SHP77 (cell line): Measurements from ENCODE around the gene DNM3.

Experiments
- DNase-seq, 2 experiments: peaks; one replicate each; lab custom pipeline; 2025; lab: John Stamatoyannopoulos, UW

DNM3 gene

GRCh38 chr1:171869097-171869496, 27.8 kb downstream of the DNM3 start:
- DNase-seq = no peak

- no peak for DNase-seq
Measured at GRCh38 chr1:171871848-171872247, 30.6 kb downstream of the DNM3 start.

GRCh38 chr1:171872430-171872829, 31.1 kb downstream of the DNM3 start:
- no peak for DNase-seq

DNA sequence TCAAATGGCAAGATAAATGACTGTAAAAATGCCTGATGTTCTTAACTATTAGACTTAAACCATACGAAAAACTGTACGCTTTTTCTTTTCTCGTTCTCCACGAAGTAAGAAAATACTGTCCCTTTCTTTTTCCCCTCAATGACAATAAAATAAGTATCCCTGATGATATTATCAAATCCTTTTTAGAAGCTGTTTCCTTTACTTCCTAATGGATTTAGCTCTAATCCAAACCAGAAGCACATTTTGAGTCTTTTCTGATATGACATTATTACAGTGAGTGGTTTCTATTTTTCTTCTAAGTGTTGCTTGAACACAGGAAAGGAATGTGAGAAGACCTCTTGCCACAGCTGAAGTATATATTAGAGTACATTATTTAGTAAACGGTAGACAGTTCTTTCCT, 32.4 kb downstream of the DNM3 start:
- DNase-seq = no peak

DNA sequence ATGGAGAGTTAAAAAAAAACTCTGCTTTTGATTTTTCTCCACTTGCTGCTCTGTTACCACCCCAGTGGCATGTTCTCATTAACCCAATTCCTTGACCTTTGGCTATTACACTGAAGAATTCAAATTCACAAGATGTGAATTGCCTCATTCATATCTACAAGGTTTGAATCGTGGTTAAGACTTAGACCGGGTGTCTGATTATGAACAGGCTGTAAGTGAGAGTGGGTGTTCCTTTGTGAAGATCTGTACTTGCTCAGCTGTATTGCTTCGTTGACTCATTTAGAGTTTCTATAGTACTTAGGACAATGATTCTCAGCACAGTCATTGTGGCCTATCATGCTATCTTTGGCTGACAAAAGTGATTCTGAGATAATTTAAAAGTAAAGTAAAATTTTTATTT, 36.4 kb downstream of the DNM3 start:
- DNase-seq = no peak

DNA sequence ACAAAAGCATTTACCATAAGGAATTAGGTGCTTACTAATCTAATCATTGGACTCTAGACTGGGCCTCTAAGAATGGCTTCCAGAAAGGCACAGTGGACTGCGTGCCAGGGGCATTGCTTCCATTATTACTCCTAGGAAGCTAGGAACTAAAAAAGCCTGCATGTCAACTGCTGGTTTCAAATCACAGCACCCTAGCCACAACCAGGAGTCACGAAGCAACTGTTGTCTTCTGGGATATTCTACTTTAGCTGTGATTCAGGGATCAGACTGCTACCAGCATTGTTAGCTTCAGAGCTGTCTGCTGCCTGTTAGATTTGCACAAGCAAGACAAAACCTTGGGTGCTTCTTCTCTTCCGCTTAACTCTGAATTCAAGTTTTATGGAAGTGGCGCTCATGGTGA, 38.3 kb downstream of the DNM3 start:
- DNase-seq = no peak

DNA sequence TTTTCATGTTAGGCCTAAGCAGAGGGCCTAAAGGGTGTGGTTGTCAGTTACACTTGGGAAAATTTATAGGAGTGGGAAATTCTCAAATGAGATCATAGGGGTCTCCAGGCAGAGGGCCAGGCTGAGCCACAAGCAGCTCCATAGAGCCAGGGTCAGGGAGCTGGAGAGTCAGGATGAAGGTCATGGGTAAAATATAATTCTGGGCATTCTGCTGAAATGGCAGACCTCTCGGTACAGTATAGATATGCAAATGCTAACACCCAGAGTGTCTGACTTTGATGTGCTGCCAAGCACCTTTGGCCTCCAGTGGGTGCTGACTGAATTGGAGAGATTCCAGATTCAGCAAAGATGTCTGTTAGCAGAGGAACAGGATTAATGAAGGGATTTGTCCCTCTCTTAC, 40.1 kb downstream of the DNM3 start:
- peak in 1 of 2 experiments; percentile 13 for DNase-seq

- no peak for DNase-seq
Measured at GRCh38 chr1:171883849-171884248, 42.6 kb downstream of the DNM3 start.

- no peak for DNase-seq
Measured at GRCh38 chr1:171884475-171884874, 43.2 kb downstream of the DNM3 start.

- DNase-seq = no peak
Measured at GRCh38 chr1:171890131-171890530, 48.8 kb downstream of the DNM3 start.

DNA sequence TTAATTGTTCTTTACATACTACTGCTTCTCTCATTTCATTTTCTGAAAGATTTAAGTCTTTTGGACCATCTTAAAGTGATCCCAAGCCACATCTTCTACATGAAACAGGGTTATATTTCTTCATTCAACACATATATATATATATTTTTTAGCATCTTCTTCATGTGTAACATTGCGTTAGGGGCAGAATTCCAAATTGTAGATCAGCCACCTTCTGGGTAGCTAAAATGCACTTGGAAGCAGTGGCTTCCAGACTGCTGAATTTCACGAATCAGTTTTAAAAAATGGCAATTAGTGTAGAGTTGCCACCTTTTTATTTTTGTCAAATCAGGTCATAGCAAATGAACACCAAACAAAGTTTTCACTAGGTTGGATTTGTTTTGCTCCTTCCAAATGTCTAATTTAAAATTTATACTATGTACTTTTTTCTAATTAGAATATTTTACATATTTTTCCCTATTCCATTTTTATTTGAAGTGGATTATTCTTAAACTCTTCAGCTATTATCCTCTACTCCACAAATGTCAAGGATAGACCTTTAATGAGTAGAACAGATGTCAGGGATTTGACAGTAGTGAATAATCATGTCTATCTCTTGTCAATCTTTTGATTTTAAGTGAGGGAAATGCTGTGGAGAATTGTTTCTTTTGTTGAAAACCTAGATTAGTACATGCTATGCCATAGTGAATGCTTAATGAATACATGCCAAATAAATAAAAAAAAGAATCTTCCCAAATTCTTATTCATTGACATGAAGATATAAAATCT, 55.8 kb downstream of the DNM3 start:
- DNase-seq = no peak

DNA sequence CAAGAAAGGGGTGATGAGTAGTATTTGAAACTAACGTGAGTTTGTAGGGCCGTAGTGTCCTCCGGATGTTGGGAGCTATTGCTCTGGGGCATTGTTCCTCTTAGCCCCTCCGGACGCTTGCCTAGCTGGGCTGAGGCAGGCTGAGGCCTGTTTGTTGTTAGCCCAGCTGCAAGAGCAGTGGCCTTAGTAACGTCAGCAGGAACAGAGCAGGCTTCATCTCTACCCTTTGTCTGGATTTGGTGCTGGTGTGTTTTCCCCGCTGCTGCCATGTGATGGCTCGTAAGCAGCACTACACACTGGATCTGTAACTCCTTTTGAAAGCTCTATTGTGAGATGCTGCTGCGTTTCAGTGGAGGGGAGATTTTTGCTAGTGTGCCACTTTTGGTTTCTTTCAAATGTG, 57.6 kb downstream of the DNM3 start:
- peak; percentile 94 to 96 for DNase-seq

GRCh38 chr1:171899838-171900237, 58.5 kb downstream of the DNM3 start:
- DNase-seq = no peak

DNA sequence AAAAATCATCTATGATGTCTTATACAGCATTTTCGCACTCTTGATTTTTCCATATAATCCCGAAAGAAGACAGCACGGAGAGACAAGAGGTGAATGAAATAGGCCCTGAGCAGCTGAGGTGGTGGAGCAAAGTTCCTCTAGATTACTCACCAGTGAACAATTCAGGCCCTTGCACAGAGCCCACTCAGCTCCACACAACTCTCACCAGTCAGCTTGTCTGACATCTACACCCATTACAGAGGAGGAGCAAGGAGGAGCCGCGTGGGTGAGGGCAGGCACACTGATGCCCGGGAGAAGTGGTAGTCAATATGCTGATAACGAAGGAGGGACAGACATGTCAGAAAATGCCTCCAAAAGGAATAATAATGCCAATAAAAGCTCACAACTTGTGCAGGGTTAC, 59.9 kb downstream of the DNM3 start:
- no peak for DNase-seq

GRCh38 chr1:171902527-171902926, 61.2 kb downstream of the DNM3 start:
- no peak for DNase-seq

- DNase-seq = no peak
Measured at GRCh38 chr1:171904778-171905450, 63.6 kb downstream of the DNM3 start.

DNA sequence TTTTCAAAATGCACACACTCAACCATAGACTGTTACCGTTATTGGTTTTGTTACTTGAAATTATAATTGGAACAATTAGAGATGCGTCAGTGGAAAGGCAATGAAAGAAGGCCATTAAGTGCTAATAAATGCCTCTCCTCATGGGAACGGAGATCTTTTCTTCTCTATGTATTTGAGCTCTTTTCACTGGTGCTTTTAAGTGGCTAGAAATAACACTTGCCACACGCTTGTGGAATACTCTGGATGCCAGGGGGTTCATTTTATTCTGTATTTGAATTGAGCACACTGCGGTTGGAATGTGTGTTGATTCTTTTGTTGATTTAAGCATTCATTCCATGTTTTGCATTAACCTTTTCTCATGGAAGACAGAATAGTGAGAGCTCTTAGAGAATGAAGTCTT, 68.4 kb downstream of the DNM3 start:
- DNase-seq = no peak

- no peak for DNase-seq
Measured at GRCh38 chr1:171910786-171911185, 69.5 kb downstream of the DNM3 start.

DNA sequence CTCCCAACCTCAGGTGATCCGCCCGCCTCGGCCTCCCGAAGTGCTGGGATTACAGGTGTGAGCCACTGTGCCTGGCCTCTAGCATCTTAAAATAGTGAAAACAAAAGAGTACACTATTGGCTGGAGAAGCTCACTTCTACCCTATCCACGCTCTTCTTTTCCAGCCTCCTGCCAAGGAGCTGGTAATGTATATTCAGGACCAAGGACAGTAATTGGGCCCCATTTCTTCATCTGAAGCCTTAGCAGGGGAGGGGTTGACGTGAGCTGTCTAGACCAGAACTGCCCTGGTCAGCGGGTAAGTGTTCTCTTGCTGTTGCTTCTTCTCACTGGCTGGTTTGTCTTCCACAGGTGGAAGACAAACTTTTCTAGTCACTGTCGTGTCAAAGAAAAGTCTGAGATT, 70.2 kb downstream of the DNM3 start:
- DNase-seq = no peak

- DNase-seq = no peak
Measured at GRCh38 chr1:171912509-171913175, 71.3 kb downstream of the DNM3 start.

DNA sequence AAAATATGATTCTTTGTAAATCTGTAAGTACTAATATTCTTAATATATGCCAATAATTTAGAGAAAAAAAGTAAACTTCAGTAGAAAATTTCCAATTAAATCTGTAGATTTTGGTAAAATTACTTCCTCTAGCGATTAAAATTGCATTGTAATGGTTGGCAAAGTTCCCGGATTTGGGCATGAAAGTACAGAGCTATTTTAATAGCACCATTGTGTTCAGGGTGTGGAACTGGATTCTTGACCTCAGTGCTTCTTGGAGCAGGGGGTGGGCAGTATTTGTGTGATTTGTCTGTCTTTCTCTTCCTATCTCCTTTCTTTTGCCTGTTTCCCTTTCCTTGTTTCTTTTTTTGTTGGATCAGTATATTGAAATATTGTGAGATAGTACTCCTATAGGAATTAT, 72.1 kb downstream of the DNM3 start:
- no peak for DNase-seq

DNA sequence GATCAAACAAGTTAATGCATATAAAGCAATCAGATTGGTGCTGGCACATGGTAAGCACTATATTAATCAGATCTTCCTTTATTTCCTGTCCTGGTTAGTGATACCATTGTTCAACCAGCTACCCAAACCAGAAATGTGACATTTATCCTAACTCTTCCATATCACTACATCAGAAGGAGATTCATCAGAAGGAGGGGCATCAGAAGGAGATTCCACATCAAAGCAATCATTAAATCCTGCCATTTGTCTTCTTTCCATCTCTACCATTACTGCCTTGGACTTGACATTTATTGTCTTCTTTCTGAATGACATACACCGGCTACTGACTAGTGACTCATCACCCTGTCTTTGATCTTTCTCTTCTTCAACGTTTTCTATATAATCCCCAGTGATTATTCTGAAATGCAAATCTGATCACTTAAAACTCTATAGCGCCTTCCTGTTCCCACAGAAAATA, 75.0 kb downstream of the DNM3 start:
- no peak for DNase-seq

DNA sequence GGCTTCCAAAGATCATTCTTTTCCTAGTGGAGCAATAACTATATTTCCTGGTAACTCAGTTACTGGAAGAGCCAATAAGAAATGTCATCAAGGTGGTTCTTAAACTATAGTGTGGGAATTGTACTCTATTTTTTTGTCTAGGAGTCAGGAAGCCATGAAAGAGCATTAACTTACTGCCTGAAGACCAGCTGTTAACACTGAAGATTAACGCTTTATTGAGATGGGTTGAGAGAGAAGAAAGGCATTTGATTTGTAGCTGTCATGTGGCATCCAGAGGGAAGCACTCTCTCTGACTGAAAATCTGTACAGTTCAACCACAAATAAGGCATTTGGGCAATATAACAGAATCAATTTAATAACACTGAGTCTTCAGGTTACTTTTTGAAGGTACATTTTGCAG, 76.0 kb downstream of the DNM3 start:
- DNase-seq = no peak
